Lower lobe of right lung (tissue), 2 donors: Measurements from ENCODE around the gene ZNF473. TPM values are rescaled to one million over a fixed set of nuclear protein-coding genes. Genes with fewer than 3 reads are reported as not detected.
A peak's percentile ranks its signal among the peaks of the same experiment; 100 is the strongest.
"Not testable (repeated sequence)": the region's sequence is repeated elsewhere in the genome, so short reads cannot be mapped to it uniquely, and the experiment has no call there.

Experiments
- ATAC-seq, 2 donors: fragments of 200-7000 bp; cut with Tn5 transposase; one replicate each; pipeline ENCODE4 v1.9.1; 2020 to 2022; ENCODE audit warnings: mild to moderate bottlenecking in 2 of 2, moderate library complexity in 2 of 2
- DNase-seq: peaks from one replicate; pipeline ENCODE4 v3.0.0-alpha.2; 2020
- H3K27ac ChIP-seq: fragments of 200-600 bp; one replicate; pipeline ENCODE4 v1.8.0; 2022
- H3K27me3 ChIP-seq: fragments of 200-600 bp; one replicate; pipeline ENCODE4 v1.8.0; 2022; ENCODE audit warnings: low read depth
- H3K36me3 ChIP-seq: fragments of 200-600 bp; one replicate; pipeline ENCODE4 v1.8.0; 2022; ENCODE audit warnings: mild to moderate bottlenecking
- H3K4me1 ChIP-seq: fragments of 200-600 bp; one replicate; pipeline ENCODE4 v1.8.0; 2022
- H3K4me3 ChIP-seq: fragments of 200-600 bp; one replicate; pipeline ENCODE4 v1.8.0; 2022; ENCODE audit warnings: mild to moderate bottlenecking
- H3K9me3 ChIP-seq: fragments of 200-600 bp; one replicate; pipeline ENCODE4 v1.8.0; 2022
- intact Hi-C: fragments of 100-400 bp; cut with DNase I; formaldehyde crosslinking; loops from one replicate; pipeline ENCODE4 v1.11.0; 2022
- total RNA-seq: library from RNA; stranded (reverse); fragmentation: NEBNext Ultra II Directional; extraction: Animal tissue kit (Norgen Biotek cat#: 25700); gene quantifications from one replicate; pipeline ENCODE4 v1.2.1, GENCODE V29; 2021
- TF ChIP-seq, protein P1 (sequence below): fragments of 200-600 bp; IDR thresholded peaks from one replicate; pipeline ENCODE4 v1.8.0; 2022; ENCODE audit warnings: antibody characterized with exemption, mild to moderate bottlenecking
- donor health status: DM: no; HTN: yes; CAD: no; lungs with severe emphysema.

Gene ZNF473
- total RNA-seq, 1 donor from 2014 or later = 6.8 TPM

- intact Hi-C loops = no loop called here
- ATAC-seq (no peak), DNase-seq (no peak)
- Histone ChIP-seq H3K4me1 (no peaks in the 10 kb centered on the region), H3K27me3 (no peaks in the 10 kb centered on the region), H3K4me3 (no peak overlapping the region), H3K27ac (no peak overlapping the region), H3K36me3 (no peaks in the 10 kb centered on the region), H3K9me3 (peaks cover 23% of the 10 kb centered on the region)
- TF ChIP-seq, protein P1, sequence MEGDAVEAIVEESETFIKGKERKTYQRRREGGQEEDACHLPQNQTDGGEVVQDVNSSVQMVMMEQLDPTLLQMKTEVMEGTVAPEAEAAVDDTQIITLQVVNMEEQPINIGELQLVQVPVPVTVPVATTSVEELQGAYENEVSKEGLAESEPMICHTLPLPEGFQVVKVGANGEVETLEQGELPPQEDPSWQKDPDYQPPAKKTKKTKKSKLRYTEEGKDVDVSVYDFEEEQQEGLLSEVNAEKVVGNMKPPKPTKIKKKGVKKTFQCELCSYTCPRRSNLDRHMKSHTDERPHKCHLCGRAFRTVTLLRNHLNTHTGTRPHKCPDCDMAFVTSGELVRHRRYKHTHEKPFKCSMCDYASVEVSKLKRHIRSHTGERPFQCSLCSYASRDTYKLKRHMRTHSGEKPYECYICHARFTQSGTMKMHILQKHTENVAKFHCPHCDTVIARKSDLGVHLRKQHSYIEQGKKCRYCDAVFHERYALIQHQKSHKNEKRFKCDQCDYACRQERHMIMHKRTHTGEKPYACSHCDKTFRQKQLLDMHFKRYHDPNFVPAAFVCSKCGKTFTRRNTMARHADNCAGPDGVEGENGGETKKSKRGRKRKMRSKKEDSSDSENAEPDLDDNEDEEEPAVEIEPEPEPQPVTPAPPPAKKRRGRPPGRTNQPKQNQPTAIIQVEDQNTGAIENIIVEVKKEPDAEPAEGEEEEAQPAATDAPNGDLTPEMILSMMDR = no peak
Measured at GRCh38 chr19:50060107-50060506, 34.3 kb downstream of the ZNF473 start.

- ATAC-seq (no peak), DNase-seq (no peak)
- TF ChIP-seq, protein P1 = no peak
- intact Hi-C loops = no loop called here
- no peaks in the 10 kb centered on the region for H3K36me3 ChIP-seq
- H3K4me1 ChIP-seq = no peaks in the 10 kb centered on the region
- H3K4me3 ChIP-seq = no peak overlapping the region
- H3K27ac ChIP-seq = no peak overlapping the region
- no peaks in the 10 kb centered on the region for H3K27me3 ChIP-seq
- peaks cover 23% of the 10 kb centered on the region for H3K9me3 ChIP-seq
Measured at GRCh38 chr19:50061650-50062049, 35.8 kb downstream of the ZNF473 start.

GRCh38 chr19:50065938-50066337 is 40.1 kb downstream of the ZNF473 start:
- TF ChIP-seq, protein P1 = no peak
- H3K27ac ChIP-seq = no peak overlapping the region
- no peaks in the 10 kb centered on the region for H3K27me3 ChIP-seq
- H3K4me1 ChIP-seq = no peaks in the 10 kb centered on the region
- no peak overlapping the region for H3K4me3 ChIP-seq
- DNase-seq = no peak
- intact Hi-C loops = no loop called here
- no peak for ATAC-seq
- H3K36me3 ChIP-seq = no peaks in the 10 kb centered on the region
- no peaks in the 10 kb centered on the region for H3K9me3 ChIP-seq

GRCh38 chr19:50067575-50067974 is 41.8 kb downstream of the ZNF473 start:
- Histone ChIP-seq H3K4me1 (no peaks in the 10 kb centered on the region), H3K36me3 (no peaks in the 10 kb centered on the region), H3K27me3 (no peaks in the 10 kb centered on the region), H3K27ac (no peak overlapping the region), H3K4me3 (no peak overlapping the region), H3K9me3 (no peaks in the 10 kb centered on the region)
- DNase-seq = no peak
- TF ChIP-seq, protein P1 = no peak
- no peak for ATAC-seq
- intact Hi-C loops = no loop called here

DNA sequence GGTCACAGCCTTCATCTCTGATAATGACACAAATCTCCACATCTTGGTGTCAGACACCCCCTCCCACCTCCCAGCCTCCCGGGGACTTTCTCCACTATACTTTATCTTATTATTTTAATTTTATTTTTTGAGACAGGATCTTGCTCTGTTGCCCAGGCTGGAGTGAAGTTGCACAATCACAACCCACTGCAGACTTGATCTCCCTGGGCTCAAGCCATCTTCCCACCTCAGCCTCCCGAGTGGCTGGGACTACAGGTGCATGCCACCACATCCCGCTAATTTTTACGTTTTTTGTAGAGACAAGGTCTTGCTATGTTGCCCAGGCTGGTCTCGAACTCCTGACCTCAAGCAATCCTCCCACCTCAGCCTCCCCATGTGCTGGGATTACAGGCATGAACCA is 42.6 kb downstream of the ZNF473 start:
- H3K4me3 ChIP-seq, H3K27me3 ChIP-seq, intact Hi-C loops, H3K27ac ChIP-seq, H3K36me3 ChIP-seq, ATAC-seq, H3K9me3 ChIP-seq, DNase-seq, H3K4me1 ChIP-seq: not testable (repeated sequence)

DNA sequence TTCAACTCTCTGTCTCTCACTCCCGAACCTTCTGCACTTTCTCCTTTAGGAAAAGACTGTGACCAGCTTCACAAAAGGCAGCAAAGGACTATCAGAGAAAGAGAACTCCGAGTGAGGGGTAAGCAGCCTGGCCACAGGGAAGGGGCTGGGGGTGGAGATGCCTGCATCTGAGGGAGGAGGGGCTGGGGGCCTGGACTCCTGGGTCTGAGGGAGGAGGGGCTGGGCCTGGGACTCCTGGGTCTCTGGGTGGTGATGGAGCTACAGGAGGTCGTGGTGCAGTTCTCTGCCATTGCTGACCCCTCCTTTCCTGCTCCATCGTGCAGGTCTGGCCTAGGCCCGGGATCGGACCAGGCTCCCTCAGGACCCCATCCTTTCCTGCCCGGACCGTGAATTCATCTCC is 49.3 kb downstream of the ZNF473 start:
- DNase-seq, H3K36me3 ChIP-seq, H3K4me3 ChIP-seq, H3K4me1 ChIP-seq, H3K9me3 ChIP-seq, ATAC-seq, H3K27ac ChIP-seq, H3K27me3 ChIP-seq, intact Hi-C loops: not testable (repeated sequence)

- H3K27ac ChIP-seq, H3K36me3 ChIP-seq, H3K4me3 ChIP-seq, H3K27me3 ChIP-seq, intact Hi-C loops, DNase-seq, ATAC-seq, H3K9me3 ChIP-seq, H3K4me1 ChIP-seq: not testable (repeated sequence)
Measured at GRCh38 chr19:50075644-50076372, 50.0 kb downstream of the ZNF473 start.

DNA sequence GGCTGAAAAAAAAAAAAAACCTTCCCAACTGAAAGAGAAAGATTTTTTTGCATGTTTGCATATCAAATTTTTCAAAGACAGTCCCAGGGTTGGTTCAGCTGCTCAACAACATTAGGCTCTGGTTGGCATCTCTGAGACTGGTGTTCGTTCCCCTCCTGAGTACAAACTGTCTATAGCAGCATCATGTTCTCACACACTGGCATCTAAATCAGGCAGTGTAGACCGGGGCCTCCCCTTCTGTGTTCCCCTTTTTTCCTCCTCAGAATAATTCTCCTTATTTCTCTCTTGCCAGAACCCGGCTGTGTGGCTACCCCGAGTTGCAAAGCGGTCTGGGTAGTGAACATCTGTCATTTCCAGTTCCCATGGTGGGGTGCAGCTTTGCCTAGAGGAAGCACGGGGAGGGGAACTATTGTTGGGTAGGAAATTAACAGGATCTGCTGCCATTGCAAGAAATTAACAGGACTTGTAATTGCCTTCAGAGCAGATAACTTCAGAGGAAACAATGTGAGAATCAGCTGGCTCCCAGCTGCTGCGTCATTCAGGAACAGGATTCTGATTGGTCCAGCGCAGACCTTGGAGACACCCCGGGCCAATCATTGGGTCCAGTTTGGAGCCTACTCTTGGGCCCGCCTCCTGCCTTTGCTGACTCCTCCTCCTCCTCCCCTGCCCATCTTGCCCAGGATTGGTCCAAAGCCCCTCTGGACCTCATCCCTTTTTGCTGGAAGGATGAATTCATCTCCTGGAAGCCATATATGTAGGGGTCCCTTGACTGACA is 51.0 kb downstream of the ZNF473 start:
- H3K4me3 ChIP-seq, DNase-seq, H3K36me3 ChIP-seq, H3K27me3 ChIP-seq, intact Hi-C loops, ATAC-seq, H3K9me3 ChIP-seq, H3K27ac ChIP-seq, H3K4me1 ChIP-seq: not testable (repeated sequence)

- H3K27me3 ChIP-seq, intact Hi-C loops, DNase-seq, H3K27ac ChIP-seq, H3K4me1 ChIP-seq, H3K36me3 ChIP-seq, H3K4me3 ChIP-seq, H3K9me3 ChIP-seq, ATAC-seq: not testable (repeated sequence)
Measured at GRCh38 chr19:50079014-50079413, 53.2 kb downstream of the ZNF473 start.

DNA sequence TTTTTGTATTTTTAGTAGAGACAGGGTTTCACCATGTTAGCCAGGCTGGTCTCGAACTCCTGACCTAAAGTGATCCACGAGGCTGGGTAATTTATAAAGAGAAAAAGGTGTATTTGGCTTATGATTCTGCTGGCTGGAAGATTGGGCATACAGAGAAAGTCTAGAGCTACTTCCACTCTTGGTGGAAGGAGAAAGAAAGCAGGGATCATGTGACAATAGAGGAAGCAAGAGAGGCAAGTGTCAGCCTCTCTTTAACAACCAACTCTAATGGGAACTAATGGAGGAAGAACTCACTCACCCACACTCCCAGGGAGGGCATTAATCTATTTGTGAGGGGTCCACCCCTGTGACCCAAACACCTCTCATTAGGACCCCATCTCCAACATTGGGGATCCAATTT is 58.6 kb downstream of the ZNF473 start:
- H3K9me3 ChIP-seq, H3K27ac ChIP-seq, intact Hi-C loops, H3K36me3 ChIP-seq, H3K27me3 ChIP-seq, DNase-seq, H3K4me1 ChIP-seq, H3K4me3 ChIP-seq: not testable (repeated sequence)
- peak in 1 of 2 donors; percentile 33 for ATAC-seq
